ENCODE measurements around the gene DNAH7.

DNA sequence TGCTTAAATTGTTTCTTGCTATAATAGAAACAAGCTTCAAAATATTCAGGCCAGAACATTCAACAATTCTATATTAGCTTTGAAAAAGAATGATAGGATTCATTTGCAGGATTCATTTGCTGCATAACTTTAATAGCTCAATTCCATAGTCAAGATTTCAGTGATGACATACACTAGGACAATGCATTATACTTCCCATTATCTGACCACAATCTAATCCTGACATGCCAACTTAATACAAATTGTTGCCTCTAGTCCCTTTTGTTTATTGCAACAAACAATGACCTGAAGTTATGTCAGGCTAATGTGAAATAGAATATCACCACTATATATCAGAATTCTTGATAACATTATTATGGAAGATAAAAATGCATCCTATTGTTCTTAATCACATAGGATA is 169.4 kb downstream of the DNAH7 start:
- TF ChIP-seq POLR2AphosphoS5 (IDR thresholded peaks at IDR 0.05; ENCODE audit: insufficient read depth, low read depth, low read length) (no peak), EZH2 (IDR thresholded peaks at IDR 0.05; ENCODE audit: borderline replicate concordance, low read depth, low read length, severe bottlenecking) (no peak), MYC (IDR thresholded peaks at IDR 0.05; ENCODE audit: low read depth, low read length) (no peak), POLR2A (IDR thresholded peaks at IDR 0.05; ENCODE audit: low read depth, low read length) (no peak), JUN (IDR thresholded peaks at IDR 0.05; ENCODE audit: borderline replicate concordance, insufficient read depth, insufficient read length, low read depth) (no peak), GATA2 (IDR thresholded peaks at IDR 0.05; ENCODE audit: insufficient read depth, insufficient read length, low read depth, low read length) (no peak), FOS (IDR thresholded peaks at IDR 0.05; ENCODE audit: borderline replicate concordance, insufficient read depth, low read length) (no peak)
- TF ChIP-seq, protein P1, sequence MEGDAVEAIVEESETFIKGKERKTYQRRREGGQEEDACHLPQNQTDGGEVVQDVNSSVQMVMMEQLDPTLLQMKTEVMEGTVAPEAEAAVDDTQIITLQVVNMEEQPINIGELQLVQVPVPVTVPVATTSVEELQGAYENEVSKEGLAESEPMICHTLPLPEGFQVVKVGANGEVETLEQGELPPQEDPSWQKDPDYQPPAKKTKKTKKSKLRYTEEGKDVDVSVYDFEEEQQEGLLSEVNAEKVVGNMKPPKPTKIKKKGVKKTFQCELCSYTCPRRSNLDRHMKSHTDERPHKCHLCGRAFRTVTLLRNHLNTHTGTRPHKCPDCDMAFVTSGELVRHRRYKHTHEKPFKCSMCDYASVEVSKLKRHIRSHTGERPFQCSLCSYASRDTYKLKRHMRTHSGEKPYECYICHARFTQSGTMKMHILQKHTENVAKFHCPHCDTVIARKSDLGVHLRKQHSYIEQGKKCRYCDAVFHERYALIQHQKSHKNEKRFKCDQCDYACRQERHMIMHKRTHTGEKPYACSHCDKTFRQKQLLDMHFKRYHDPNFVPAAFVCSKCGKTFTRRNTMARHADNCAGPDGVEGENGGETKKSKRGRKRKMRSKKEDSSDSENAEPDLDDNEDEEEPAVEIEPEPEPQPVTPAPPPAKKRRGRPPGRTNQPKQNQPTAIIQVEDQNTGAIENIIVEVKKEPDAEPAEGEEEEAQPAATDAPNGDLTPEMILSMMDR (IDR thresholded peaks at IDR 0.05; ENCODE audit: extremely low read depth in 1 of 2, insufficient read depth in 1 of 2, low read depth in 1 of 2, low read length in 2 of 2), result no peak
- TF ChIP-seq, protein P2, sequence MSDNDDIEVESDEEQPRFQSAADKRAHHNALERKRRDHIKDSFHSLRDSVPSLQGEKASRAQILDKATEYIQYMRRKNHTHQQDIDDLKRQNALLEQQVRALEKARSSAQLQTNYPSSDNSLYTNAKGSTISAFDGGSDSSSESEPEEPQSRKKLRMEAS (IDR thresholded peaks at IDR 0.05; ENCODE audit: insufficient read depth, insufficient read length), result no peak
